Hindlimb muscle (tissue), 1 donor: ENCODE measurements around the gene KCNG2. TPM values are rescaled to one million over a fixed set of nuclear protein-coding genes. Genes with fewer than 3 reads are reported as not detected.

ENCODE experiments used
- DNase-seq: peaks from one replicate; pipeline ENCODE4 v3.0.0-alpha.2; 2013
- polyA plus RNA-seq: library from polyadenylated mRNA; unstranded; fragments of 120-200 nt; gene quantifications from one replicate; pipeline ENCODE4 v1.2.1, GENCODE V29; 2013; ENCODE audit not compliant: insufficient read length

KCNG2 gene
- polyA plus RNA-seq, 1 donor, result 0.86 TPM

DNA sequence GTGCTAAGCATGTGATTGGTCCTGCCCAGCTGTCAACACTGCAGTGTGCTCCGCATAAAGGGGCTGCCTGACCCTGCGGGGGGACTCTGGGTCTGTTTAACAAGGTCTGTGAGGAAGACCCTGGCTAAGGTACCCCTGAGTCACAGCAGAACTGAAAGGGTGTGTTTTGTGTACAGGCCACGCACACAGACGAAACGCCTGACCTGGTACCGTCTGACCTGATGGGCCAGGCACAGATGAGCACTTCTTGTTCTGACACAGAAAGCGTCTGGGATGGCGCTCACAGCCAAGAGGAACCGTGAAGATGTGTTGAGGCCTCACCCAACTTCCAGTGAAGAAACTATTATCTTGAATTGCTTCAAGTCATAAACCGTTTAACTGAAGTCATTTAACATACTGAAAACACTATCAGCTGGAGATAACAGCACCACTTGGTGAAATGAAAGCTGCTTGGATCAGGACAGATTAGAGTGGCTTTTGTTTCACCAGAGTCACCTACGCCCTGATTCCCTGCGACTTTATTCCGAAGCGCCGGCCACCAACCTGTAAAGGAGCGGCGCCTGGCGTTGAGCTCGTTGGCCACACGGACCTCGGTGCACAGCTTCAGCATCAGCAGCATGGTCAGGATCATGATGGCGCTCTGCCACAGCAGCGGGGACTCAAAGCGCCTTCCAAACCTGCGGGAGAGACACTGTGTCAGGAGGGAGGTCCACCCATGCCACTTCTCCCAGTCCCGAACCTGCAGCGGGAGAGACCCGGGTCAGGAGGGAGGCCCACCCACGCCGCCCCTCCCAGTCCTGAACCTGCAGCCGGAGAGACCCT is 145.3 kb downstream of the KCNG2 start:
- no peak for DNase-seq

DNA sequence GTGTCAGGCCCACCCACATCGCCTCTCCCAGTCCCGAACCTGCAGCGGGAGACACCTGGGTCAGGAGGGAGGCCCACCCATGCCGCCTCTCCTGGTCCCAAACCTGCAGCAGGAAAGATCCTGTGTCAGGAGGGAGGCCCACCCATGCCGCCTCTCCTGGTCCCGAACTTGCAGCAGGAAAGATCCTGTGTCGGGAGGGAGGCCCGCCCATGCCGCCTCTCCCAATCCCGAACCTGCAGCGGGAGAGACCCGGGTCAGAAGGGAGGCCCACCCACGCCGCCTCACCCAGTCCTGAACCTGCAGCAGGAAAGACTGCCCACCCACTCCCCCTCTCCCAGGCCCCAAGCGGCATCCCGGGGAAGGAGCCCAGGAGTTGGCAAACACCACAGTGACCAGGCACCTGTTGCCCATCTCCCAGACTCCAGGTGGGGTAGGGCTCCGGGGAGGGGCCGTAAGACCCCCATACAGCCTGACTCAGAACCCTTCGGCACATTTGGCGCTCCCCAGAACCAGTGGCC is 145.9 kb downstream of the KCNG2 start:
- DNase-seq, result no peak

DNA sequence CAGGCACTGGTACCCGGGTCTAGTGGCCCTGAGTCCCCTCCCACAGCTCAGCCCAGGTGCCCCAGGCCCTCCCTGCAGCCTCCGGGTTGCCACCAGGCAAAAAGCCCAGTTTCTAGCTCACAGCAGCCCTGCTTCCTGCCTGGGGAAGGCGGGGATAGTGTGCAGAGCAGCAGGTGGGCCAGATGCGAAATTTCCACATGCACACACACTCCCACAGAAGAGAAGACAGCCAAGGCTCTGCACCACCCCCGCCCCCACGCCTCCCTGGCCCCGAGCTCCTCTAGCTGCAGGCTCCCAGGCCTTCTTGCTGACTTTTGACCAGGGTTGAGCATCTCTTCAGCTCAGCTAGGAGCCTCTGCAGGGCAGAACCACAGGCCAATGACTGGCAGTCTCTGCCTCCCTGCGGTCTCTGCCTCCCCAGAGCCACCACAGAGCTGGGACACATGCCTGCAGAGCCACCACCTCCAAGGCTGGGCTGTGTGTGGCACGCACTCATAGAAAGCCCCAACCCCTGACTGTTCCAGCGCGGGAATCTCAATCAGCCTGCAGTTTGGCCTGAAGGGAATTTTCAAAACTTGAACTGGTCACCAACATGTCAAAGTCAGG is 146.5 kb downstream of the KCNG2 start:
- no peak for DNase-seq

DNA sequence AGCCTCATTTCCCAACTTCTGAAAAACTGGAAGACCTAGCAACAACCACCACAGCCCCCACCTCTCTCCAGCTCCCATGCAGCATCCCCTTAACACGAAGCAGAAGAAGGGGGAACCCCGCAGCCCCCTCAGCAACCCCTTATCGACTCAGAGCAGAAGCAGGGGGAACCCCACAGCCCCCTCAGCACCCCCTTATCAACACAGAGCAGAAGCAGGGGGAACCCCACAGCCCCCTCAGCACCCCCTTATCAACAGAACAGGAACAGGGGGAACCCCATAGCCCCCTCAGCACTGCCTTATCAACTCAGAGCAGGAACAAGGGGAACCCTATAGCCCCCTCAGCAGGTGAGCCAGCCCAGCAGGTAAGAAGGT is 147.0 kb downstream of the KCNG2 start:
- no peak for DNase-seq

DNA sequence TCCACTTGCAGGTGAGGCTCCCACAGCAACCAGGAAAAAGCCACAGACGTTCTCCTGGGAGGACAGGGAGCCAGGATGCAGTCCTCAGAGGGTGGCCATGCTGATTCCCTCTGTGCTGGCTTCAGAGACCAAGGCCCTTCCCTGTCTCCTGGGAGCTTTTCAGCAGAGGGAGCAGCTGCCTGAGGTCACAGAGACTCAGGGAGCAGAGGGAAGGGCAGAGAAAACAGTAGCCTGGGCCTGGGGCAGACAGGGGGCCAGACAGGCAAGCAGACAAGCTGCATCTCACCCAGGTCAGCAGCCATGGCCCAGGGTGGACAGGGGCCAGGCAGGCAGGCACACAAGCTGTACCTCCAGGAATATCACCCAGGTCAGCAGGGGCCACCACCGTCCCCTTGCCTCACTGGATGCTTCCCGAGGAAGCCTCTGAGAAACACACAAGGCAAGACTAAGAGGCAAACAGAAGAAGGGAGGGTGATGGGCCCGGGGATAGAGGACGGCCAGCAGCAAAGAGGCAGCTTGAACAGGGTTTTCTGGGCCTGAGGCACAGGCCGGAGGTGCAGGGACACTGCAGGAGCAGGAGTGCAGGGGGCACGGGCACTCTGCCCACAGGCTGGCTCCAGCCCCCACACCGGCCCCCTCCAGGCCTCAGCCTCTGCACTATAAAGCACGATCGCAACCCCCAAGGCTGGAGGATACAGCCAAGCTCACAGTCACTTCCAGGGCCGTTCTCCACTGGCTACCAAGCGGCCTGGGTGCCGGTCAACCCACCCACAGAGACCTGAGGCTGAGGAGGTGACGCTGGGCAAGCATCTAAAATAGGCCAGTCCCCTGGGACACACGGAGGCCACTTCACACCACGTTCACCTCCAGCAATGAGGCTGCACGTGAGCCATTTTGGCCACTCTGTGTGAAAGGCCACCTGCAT is 147.6 kb downstream of the KCNG2 start:
- DNase-seq, result no peak

DNA sequence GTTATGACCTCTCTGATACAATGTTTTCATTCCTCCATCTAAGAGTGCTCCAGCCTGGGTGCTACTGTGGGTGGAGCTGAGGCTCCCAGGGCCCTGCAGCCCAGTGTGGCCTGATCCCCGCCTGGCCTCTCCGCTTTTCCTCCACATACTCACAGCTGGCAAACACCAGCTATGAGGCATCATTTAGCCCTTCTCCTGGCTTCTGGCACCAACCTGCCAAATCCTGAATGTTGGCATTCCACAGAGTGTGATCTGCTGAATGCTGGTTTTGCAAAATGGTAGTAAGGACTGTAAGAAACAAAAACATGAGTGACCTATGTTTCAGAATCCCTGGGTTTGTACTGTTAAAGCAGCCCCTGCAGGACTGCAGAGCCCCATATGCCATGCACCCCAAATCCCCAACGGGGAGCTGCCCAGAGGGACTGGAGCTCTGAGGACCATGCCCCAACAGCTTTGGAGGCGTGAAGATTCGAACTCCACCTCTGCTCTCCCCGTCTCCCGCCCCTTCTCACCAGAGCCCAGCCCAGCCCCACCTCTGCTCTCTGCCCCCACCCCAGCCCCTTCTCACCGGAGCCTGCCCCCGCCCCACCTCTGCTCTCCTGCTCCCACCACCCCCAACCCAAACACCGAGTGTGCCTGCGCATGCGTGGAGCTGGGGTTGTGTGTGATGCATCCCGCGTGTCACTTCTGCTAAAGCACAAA is 149.5 kb downstream of the KCNG2 start:
- DNase-seq, result no peak

DNA sequence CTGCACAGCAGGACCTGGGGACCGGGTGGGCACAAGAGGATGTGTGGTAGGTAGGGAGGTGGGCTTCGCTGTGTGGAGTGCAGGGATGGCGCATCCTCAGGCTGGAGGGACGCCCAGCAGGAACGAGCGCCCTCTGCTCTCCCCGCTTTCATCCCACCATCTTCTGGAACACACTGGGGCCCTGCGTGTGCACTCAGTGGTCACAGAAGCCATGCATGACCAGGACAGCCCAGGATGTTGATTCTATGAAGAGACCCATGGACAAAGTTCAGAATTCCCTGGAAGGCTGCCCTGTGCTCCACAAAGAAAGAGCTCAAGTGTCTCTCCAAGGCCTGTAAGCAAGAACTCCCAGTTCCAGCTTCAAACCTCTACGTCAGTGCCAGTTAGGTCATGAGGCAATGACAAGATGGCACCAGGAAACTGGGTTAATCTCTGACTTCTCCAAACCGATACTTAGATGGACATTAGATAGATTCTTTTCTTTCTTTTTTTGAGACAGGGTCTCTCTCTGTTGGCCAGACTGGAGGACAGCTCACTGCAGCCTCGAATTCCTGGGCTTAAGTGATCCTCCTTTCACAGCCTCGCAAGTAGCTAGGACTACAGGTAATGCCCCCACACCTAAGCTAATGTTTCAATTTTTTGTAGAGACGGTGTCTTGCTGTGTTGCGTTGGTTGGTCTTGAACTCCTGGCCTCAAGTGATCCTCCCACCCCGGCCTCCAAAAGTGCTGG is 150.3 kb downstream of the KCNG2 start:
- no peak for DNase-seq

DNA sequence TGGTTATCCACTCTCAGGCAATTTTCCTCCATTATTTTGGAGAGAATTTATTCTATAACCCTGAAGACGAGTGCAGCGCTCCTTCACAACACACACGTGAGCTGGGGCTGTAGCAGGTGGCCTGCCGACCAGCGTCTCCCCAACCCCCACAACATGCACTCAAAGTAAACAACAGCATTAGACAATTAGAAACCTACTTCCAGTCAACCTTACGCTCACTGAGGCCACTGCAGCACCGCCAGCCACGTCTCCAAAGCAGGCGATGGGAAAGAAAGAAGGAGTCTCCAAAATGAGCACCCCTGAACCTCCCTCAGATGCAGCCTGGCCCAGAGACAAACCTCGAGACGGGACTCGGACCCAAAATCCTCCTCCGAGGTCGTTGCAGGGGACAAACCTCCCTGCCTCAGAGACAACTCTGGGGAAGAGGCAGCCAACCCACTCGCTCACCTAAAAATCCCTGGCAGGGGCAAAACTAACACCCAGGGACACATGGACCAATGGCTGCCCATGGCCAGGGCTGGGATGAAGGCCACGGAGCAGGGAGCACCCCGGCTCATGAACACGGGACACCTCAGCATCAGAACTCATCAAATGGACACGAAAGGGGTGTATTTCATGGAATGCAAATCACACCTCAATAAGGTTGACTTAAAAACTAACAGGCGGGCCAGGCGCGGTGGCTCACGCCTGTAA is 151.1 kb downstream of the KCNG2 start:
- DNase-seq, result no peak

Other genes with a start within 250 kb of the KCNG2 start
- gene CTDP1, start 118.1 kb upstream of the KCNG2 start, polyA plus RNA-seq, result 11.0 TPM
- 25.3 TPM for gene SLC66A2, start 153.7 kb downstream of the KCNG2 start, polyA plus RNA-seq
- gene HSBP1L1, start 166.7 kb downstream of the KCNG2 start, polyA plus RNA-seq, result 4.1 TPM
- 86.7 TPM for gene TXNL4A, start 190.6 kb downstream of the KCNG2 start, polyA plus RNA-seq
- 30.0 TPM for gene RBFA, start 236.5 kb downstream of the KCNG2 start, polyA plus RNA-seq